Upper lobe of right lung (tissue), 1 donor: Measurements from ENCODE around the gene TMEM272. TPM values are rescaled to one million over a fixed set of nuclear protein-coding genes. Genes with fewer than 3 reads are reported as not detected.
A peak's percentile ranks its signal among the peaks of the same experiment; 100 is the strongest.

Experiments used
- ATAC-seq: fragments of 200-7000 bp; cut with Tn5 transposase; one replicate; pipeline ENCODE4 v1.9.1; 2020; ENCODE audit warnings: mild to moderate bottlenecking, moderate library complexity
- DNase-seq: peaks from one replicate; pipeline ENCODE4 v3.0.0-alpha.2; 2020
- H3K27ac ChIP-seq: fragments of 200-600 bp; one replicate; pipeline ENCODE4 v1.8.0; 2022
- H3K27me3 ChIP-seq: fragments of 200-600 bp; one replicate; pipeline ENCODE4 v1.8.0; 2022; ENCODE audit warnings: mild to moderate bottlenecking
- H3K36me3 ChIP-seq: fragments of 200-600 bp; one replicate; pipeline ENCODE4 v1.8.0; 2022
- H3K4me1 ChIP-seq: fragments of 200-600 bp; one replicate; pipeline ENCODE4 v1.8.0; 2022
- H3K4me3 ChIP-seq: fragments of 200-600 bp; one replicate; pipeline ENCODE4 v1.8.0; 2022; ENCODE audit warnings: mild to moderate bottlenecking
- H3K9me3 ChIP-seq: fragments of 200-600 bp; one replicate; pipeline ENCODE4 v1.8.0; 2022
- intact Hi-C: fragments of 100-400 bp; cut with DNase I; formaldehyde crosslinking; loops from one replicate; pipeline ENCODE4 v1.11.0; 2022
- total RNA-seq: library from RNA; stranded (reverse); fragmentation: NEBNext Ultra II Directional; extraction: Animal tissue kit (Norgen Biotek cat#: 25700); gene quantifications from one replicate; pipeline ENCODE4 v1.2.1, GENCODE V29; 2021
- TF ChIP-seq, protein P1 (sequence below): fragments of 200-600 bp; IDR thresholded peaks from one replicate; pipeline ENCODE4 v1.8.0; 2022; ENCODE audit warnings: antibody characterized with exemption
- donor health status: DM: no; HTN: yes; CAD: no; lungs with severe emphysema.

TMEM272 gene
- total RNA-seq, 1 donor from 2014 or later, result not detected

DNA sequence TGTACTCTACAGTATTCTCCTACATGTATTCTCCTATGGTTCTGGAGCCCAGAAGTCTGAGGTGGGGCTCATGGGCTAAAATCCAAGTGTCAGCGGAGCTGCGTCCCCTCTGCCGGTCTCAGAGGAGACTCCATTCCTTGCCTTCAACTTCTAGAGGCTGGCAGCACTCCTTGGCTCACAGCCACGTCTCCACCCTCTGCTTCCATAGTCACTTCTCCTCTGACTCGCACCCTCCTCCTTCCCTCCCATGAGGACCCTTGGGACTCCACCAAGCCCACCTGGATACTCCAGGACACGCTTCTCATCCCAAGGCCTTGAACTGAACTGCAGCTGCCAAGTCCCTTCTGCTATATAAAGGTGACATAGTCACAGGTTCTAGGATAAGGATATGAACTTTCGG lies 68.8 kb downstream of the TMEM272 start:
- DNase-seq, result no peak
- no peak for ATAC-seq
- no peaks in the 10 kb centered on the region for H3K9me3 ChIP-seq
- intact Hi-C loops, result no loop called here
- H3K27ac ChIP-seq, result no peak overlapping the region
- no peaks in the 10 kb centered on the region for H3K27me3 ChIP-seq
- peaks cover 6% of the 10 kb centered on the region for H3K36me3 ChIP-seq
- H3K4me3 ChIP-seq, result no peak overlapping the region
- H3K4me1 ChIP-seq, result no peaks in the 10 kb centered on the region
- TF ChIP-seq, protein P1, sequence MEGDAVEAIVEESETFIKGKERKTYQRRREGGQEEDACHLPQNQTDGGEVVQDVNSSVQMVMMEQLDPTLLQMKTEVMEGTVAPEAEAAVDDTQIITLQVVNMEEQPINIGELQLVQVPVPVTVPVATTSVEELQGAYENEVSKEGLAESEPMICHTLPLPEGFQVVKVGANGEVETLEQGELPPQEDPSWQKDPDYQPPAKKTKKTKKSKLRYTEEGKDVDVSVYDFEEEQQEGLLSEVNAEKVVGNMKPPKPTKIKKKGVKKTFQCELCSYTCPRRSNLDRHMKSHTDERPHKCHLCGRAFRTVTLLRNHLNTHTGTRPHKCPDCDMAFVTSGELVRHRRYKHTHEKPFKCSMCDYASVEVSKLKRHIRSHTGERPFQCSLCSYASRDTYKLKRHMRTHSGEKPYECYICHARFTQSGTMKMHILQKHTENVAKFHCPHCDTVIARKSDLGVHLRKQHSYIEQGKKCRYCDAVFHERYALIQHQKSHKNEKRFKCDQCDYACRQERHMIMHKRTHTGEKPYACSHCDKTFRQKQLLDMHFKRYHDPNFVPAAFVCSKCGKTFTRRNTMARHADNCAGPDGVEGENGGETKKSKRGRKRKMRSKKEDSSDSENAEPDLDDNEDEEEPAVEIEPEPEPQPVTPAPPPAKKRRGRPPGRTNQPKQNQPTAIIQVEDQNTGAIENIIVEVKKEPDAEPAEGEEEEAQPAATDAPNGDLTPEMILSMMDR, result no peak

DNA sequence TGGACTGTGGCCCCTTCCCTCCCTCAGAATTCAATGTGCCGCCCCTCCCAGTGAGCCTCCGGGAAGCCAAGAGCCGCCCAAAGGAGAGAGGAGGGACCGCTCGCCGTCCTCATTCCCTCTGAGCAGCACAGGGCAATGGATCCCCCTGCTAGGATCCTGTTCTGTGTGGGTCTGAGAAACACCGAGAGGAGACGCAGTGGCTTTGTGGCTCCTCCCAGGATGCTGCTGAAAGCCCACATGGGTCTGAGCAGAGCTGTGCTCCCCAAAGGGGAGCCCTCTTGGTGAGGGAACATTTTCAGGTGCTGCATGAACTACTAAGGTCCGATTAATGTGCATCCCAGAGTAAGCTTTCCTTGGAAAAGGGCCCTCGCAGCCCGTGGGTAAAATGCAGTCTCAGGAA lies 71.5 kb downstream of the TMEM272 start:
- H3K27me3 ChIP-seq, result no peaks in the 10 kb centered on the region
- H3K27ac ChIP-seq, result no peak overlapping the region
- TF ChIP-seq, protein P1, result no peak
- H3K9me3 ChIP-seq, result no peaks in the 10 kb centered on the region
- ATAC-seq (no peak), DNase-seq (no peak)
- peaks cover 6% of the 10 kb centered on the region for H3K36me3 ChIP-seq
- intact Hi-C loops, result no loop called here
- no peak overlapping the region for H3K4me3 ChIP-seq
- H3K4me1 ChIP-seq, result no peaks in the 10 kb centered on the region

DNA sequence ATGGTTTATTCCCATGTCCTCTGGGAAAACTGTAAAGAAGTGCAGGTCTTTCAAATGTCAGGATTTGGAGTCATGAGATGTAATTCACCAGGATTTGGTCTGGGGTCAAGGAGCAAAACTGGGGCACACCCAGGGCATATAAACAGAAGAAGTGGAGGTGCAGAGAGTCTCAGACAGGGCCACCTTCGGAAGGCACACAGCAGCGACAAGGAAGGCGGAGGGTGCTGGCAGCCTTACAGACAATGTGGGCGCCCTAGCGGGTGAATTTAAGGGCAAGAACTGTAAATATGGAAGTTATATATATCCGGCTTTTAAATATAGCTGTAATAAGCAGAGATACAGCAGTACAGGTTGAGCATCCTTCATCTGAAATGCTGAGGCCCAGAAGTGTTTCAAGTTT lies 72.2 kb downstream of the TMEM272 start:
- Histone ChIP-seq H3K4me1 (no peaks in the 10 kb centered on the region), H3K27me3 (no peaks in the 10 kb centered on the region), H3K9me3 (no peaks in the 10 kb centered on the region), H3K4me3 (no peak overlapping the region), H3K36me3 (peaks cover 6% of the 10 kb centered on the region), H3K27ac (no peak overlapping the region)
- TF ChIP-seq, protein P1, result no peak
- intact Hi-C loops, result no loop called here
- DNase-seq (no peak), ATAC-seq (no peak)

DNA sequence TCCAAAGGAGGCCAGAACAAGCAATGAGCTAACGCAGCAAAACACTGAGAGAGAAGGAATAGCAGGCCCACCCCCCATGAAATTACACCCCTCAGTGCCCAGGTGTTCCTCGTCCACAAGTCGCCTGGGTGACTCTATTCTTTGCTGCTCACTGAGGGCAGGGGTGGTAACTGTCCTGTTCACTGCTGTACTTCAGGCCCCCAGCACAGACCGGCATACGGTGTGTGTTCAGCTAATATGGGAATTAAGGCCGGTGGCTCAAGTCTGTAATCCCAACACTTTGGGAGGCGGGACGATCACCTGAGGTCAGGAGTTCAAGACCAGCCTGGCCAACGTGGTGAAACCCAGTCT lies 72.9 kb downstream of the TMEM272 start:
- Histone ChIP-seq H3K4me3 (no peak overlapping the region), H3K27me3 (no peaks in the 10 kb centered on the region), H3K9me3 (no peaks in the 10 kb centered on the region), H3K27ac (no peak overlapping the region), H3K4me1 (no peaks in the 10 kb centered on the region), H3K36me3 (peaks cover 6% of the 10 kb centered on the region)
- intact Hi-C loops, result no loop called here
- TF ChIP-seq, protein P1, result no peak
- DNase-seq, result no peak
- ATAC-seq, result no peak

DNA sequence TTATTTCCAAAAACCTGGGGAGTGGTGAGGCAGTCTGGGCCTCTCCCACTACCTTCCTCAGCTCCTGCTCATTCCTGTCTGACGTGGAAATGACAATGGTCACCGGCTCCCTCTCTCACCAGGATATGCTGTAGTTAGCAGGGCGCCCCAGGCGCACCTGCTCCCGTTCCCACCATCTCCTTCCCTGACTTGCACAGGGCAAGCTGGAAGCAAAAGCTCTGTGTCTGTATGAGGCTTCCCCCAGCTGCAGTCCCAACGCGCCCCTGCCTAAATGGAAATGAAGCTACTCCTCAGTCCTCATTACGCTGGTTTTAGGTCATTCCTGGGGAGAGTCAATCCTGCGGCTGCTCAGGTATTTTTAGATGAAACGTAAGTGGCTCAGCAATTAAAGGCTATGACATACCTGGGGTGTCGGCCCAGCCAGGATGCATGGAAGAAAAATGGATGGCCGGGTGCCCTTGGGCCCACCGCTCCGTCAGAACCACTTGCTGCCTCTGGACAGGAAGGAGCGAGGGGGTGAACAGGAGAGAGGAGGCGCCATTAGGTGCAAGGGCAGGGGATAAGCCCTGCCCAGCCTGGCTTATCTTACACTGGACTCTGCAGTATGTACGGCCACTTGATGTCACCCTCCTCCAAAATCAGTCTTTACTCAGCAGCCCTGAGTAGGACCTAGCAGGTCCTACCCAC lies 73.4 kb downstream of the TMEM272 start:
- H3K27ac ChIP-seq, result no peak overlapping the region
- DNase-seq (no peak), ATAC-seq (peak; percentile 67)
- no peaks in the 10 kb centered on the region for H3K27me3 ChIP-seq
- intact Hi-C loops, result no loop called here
- H3K4me1 ChIP-seq, result no peaks in the 10 kb centered on the region
- no peak overlapping the region for H3K4me3 ChIP-seq
- TF ChIP-seq, protein P1, result no peak
- peaks cover 6% of the 10 kb centered on the region for H3K36me3 ChIP-seq
- H3K9me3 ChIP-seq, result no peaks in the 10 kb centered on the region
